Measurements from ENCODE around the gene TMEM130.
"Not testable (repeated sequence)": the region's sequence is repeated elsewhere in the genome, so short reads cannot be mapped to it uniquely, and the experiment has no call there.

The TMEM130 gene

DNA sequence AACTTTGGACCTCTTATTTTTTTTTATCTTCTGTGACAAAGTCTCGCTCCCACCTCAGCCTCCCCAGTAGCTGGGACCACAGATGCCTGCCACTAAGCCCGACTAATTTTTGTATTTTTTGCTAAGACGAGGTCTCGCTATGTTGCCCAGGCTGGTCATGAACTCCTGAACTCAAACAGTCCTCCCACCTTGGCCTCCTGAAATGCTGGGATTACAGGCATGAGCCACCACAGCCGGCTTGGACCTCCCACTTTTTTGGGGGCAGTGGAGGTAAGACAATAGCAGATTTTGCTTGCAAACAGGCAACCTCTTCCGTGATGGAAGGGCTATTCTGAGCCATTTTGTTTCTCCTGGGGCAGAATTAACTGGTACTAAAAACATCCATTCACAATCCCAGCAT, 7.3 kb upstream of the TMEM130 start:
- DNase-seq, result no peak

- DNase-seq, result no peak
Observed at GRCh38 chr7:98875501-98875900, 5.7 kb upstream of the TMEM130 start.

GRCh38 chr7:98874942-98875341, 5.1 kb upstream of the TMEM130 start:
- no peak for DNase-seq

- not testable (repeated sequence) for DNase-seq
Observed at GRCh38 chr7:98873610-98874009, 3.8 kb upstream of the TMEM130 start.

GRCh38 chr7:98872328-98872924, 2.6 kb upstream of the TMEM130 start:
- DNase-seq, result peak in 3 of 6 experiments; percentile 6 to 14 (median 9)

DNA sequence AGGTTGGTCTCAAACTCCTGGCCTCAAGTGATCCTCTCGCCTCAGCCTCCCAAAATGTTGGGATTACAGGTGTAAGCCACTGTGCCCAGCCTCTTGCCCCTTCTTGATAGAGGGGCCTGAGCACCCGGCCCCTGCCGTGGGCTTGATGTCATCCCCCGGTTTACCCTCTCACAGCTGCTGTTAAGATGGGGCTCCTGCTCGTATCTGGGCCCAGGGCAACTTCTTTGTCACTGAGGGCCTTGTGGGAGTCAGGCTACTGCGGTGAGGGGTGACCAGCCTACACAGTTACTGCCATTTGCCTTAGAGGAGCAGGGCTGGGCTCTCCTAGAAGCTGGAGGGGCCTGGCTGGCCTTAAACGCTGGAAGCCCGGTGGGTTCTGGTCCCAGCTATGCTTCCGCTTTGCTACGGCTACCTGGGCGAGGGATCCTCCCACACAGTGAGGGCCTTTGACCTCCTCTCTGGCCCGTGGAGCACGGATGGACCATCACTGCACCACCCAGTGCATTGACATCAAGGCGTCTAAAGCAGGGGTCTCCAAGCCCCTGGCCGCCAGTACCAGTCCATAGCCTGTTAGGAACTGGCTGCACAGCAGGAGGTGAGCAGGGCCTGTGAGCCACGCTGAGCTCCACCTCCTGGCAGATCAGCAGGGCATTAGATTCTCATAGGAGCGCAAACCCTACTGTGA, 1.1 kb upstream of the TMEM130 start:
- DNase-seq, result no peak

- peak in 5 of 6 experiments; percentile 9 to 45 (median 14) for DNase-seq
Observed at GRCh38 chr7:98870121-98870651, 372 bp upstream of the TMEM130 start.

DNA sequence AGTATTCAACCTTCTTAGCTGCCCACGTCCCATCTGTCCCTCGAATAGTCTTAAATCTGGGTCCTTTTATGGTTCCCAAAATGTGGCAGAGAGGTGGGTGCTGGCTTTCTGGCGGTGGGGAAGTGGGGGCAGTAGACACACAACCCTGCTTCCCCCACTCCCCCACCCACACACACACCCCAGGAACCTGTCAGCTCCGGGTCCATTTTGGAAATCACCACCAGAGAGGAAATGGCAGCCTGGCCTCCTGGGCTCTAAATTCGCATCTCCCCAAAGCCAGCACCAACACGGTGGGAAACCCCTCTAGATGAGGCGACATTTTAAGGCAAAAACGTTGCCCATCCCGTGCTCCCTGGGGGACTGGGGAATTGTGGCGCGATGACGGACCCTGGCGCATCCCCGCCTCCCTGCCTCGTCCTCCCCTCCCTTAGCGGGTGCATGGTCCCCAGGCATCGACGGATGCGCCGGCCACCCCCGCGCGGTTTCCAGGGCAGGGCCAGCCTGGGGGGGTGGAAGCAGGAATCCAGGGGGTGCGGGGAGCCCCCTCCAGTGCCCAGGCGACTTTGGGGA, 702 bp downstream of the TMEM130 start:
- DNase-seq, result no peak

DNA sequence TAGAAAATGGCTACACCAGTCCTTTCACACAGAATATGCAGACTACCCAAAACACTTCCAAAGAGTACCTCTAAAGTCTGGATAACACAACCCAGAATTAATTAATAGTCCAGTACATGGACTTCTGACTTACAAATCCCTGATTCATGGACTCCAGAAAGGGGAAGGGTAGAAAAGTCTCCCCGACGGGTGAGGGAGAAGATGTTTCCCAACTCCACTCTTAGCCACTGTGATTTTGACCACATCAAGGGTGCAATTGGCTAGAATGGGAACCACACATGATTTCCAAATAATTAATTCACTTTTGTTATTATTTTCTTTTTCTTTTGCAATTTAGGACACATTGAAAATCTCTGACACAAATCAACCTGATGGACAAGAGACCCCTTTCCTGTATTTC, 1.4 kb downstream of the TMEM130 start:
- no peak for DNase-seq

- no peak for DNase-seq
Observed at GRCh38 chr7:98866765-98867164, 3.0 kb downstream of the TMEM130 start.

DNA sequence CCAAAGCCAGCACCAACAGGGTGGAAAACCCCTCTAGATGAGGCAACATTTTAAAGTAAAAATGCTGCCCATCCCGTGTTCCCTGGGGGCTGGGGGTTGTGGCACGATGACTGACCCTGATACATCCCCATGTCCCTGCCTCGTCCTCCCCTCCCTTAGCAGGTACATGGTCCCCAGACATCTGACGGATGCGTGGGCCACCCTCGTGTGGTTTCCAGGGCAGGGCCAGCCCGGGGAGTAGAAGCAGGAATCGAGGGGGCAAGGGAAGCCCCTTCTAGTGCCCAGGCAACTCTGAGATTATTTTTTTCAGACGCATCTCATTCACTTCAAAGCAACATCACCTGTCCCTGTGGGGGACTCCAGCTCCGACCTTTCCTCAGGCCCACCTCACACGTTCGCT, 3.5 kb downstream of the TMEM130 start:
- DNase-seq, result no peak

DNA sequence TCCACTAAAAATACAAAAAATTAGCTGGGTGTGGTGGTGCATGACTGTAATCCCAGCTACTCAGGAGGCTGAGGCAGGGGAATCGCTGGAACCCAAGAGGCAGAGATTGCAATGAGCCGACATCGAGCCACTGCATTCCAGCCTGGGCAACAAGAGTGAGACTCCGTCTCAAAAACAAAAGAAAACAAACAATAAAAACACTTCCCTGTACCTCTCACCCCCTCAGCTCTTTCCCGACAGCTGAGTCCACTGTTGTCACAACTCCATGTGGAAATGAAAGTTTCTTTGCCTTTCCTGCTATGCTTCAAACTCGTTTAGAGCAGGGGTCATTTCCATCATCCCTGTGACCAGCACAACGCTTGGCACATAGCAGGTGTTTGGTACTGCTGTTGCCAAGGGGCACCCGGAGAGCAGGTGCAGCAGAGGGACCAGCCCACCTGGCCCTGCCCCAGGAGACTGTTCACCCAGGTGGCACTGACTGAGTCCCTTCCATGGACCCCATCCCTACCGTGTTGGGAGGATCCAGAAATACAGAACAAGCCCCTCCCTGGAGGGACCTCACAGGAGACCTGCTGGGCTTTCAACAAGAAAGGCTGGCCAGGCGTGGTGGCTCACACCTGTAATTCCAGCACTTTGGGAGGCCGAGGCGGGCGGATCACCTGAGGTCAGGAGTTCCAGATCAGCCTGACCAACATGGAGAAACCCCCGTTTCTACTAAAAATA, 4.9 kb downstream of the TMEM130 start:
- no peak for DNase-seq

GRCh38 chr7:98863601-98864000, 6.2 kb downstream of the TMEM130 start:
- DNase-seq, result no peak

DNA sequence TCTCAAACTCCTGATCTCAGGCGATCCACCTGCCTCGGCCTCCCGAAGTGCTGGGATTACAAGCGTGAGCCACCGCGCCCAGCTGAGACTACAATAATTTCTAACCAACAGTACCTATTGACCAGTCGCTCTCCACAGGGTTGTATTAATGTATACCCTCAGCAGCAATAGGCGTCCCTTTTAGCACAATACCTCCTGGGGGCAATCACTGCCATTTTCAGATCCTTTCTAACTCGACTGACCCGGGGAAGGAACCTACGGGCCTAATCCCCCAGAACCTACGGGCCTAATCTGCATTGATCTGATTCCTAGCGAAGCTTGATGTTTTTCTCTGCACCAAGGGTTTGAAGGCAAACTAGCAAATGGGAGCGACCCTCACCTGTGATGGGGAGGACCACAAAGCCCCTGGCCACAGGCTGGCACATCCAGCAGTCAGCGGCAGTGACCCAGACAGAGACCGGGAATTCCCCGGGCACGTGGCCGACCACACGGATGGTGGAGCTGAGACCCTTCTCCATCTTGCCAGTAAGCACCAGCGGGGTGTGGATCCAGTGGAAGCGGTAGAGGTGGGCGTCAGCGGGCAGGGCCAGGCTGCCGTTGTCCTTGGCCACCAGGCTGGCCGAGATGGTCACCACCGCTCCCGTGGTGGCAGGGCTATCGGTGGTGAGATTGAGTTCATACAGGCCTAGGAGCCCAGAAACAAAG, 6.9 kb downstream of the TMEM130 start:
- no peak for DNase-seq

- no peak for DNase-seq
Observed at GRCh38 chr7:98862203-98862602, 7.6 kb downstream of the TMEM130 start.

- no peak for DNase-seq
Observed at GRCh38 chr7:98860071-98860470, 9.7 kb downstream of the TMEM130 start.

DNA sequence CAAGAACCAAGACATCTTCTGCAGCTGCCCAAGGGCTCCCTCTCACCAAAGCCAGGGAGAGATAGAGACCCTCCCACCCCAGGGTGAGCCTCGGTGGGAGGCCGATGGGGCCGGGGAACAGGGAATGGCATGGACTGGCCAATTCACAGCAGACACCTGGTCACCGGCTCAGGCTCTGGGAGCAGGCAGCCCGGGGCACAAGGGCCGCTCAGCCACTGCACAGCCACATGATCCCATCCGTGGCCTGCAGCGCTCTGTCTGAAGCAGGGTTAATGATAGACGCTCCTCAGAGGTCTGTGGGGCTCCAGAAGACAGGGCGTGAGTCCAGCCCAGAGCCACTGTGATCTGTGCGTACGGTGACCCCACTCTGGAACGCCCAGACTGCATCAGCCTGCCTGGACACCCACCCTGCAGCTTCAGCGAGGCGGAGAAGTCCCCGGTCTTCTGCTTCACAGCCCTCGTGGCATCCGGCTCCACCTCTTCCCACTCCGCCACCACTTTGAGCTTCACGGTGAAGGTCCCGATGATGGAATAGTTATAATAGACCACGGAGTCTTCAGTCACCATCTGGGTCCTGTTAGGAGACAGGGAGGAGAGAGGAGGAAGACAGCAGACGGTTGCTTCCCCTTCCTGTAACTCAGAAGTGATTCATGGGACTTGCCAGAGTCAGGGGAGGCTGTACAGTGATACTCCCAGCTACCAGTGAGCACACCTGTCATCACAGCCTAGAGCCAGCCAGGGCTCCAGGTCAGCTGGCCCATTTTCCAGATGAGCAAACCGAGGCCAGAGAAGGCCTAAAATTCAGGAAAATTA, 14.0 kb downstream of the TMEM130 start:
- DNase-seq, result no peak

DNA sequence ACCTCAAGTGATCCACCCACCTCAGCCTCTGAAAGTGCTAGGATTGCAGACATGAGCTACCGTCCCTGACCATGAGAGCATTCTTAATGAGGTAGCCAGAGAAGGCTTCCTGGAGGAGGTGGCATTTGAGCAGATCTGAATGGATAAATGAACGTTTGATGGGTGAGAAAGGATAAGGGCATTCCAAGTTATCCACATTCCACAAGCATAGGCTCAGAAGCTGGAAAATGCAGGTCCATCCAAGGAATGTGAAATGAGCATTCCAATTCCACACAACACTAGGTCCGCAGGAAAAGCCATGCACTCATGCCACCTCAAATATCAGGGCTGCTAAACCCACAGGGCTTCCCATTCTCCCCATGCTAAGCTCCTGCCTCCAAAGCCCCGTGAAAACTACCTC, 17.0 kb downstream of the TMEM130 start:
- DNase-seq, result no peak

- DNase-seq, result no peak
Observed at GRCh38 chr7:98848918-98849317, 20.9 kb downstream of the TMEM130 start.

GRCh38 chr7:98842552-98842951, 27.3 kb downstream of the TMEM130 start:
- not testable (repeated sequence) for DNase-seq

DNA sequence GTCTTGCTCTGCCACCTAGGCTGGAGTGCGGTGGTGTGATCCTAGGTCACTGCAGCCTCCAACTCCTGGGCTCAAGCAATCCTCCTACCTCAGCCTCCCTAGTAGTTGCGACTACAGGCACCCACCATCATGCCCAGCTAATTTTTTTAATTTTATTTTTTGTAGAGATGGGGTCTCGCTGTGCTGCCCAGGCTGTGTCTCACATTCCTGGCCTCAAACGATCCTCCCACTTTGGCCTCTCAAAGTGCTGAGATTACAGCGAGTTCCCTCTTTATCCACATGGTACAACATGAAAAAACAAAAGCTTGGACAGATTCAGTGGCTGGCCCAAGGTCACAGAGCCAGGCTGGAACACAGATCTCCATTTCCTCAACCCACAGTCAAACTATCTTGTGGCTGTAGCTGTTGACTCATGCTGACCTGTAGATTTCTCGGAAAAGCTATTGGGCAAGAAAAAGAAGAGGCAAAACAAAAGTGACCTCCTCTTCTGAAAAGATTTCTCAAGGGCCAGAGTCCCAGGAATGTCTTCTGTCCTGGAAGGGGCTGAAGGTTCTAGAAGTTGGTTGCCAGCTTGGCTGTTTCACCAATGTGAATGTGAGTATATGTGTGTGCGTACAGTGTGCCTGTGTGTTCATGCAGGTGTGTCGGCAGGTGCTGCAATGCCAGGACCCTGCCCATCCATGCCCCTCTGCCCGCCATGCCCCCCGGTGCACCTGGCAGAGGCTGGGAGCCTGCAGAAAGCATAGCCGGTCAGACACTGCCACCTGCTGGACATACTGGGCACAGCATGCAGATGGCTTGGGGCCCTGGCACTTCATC, 28.4 kb downstream of the TMEM130 start:
- peak in 5 of 6 experiments; percentile 48 to 69 (median 51) for DNase-seq

All from stimulated activated naive CD4-positive, alpha-beta T cell (primary cell).